HEK293 (cell line): Measurements from ENCODE around the gene ESRRA.
A peak's percentile ranks its signal among the peaks of the same experiment; 100 is the strongest.

Experiments
- CTCF ChIA-PET: fragments of 350-600 bp; formaldehyde crosslinking; extraction: SDS; loops from one replicate; lab custom pipeline; 2021; ENCODE audit warnings: antibody characterized with exemption; lab: Yijun Ruan, JAX
- POLR2A ChIA-PET: fragments of 300-600 bp; formaldehyde crosslinking; extraction: SDS; loops from one replicate; lab custom pipeline; 2020; ENCODE audit warnings: antibody characterized with exemption, inconsistent platforms; lab: Yijun Ruan, JAX
- H3K27ac ChIP-seq: fragments of 200-500 bp; sonication (Bioruptor generic); 2 replicates; pipeline ENCODE4 v1.5.1; 2014; ENCODE audit warnings: low read depth, low read length, control low read depth, inconsistent platforms; ENCODE audit errors: extremely low read depth
- H3K36me3 ChIP-seq, 2 experiments: fragments of 200-500 bp in 1 of 2; sonication (Bioruptor generic) in 1 of 2; 1 replicate in 1 of 2; 2 replicates in 1 of 2; pipeline ENCODE4 v1.5.1; 2014 to 2017; ENCODE audit warnings: inconsistent platforms in 2 of 2, low read length in 2 of 2; ENCODE audit not compliant: control insufficient read depth in 2 of 2, insufficient read depth in 1 of 2
- H3K4me1 ChIP-seq: fragments of 200-500 bp; sonication (Bioruptor generic); 2 replicates; pipeline ENCODE4 v1.5.1; 2014; ENCODE audit warnings: mild to moderate bottlenecking, low read length, inconsistent platforms; ENCODE audit not compliant: control insufficient read depth, insufficient read depth
- H3K4me3 ChIP-seq: 2 replicates; pipeline ENCODE4 v1.5.1; 2011; ENCODE audit warnings: low read depth, mild to moderate bottlenecking, control low read depth, low read length, moderate library complexity
- H3K9me3 ChIP-seq: fragments of 200-500 bp; sonication (Bioruptor generic); 2 replicates; pipeline ENCODE4 v1.5.1; 2014; ENCODE audit warnings: low read depth, low read length, inconsistent platforms; ENCODE audit not compliant: control insufficient read depth, insufficient read depth
- EGR2 ChIP-seq: fragments of 450-650 bp; formaldehyde crosslinking; IDR thresholded peaks from 2 replicates; pipeline ENCODE4 v1.5.1; 2016; ENCODE audit warnings: low read depth, missing biosample characterization, missing genetic modification characterization
- FEZF1 ChIP-seq: fragments of 450-650 bp; formaldehyde crosslinking; IDR thresholded peaks from 2 replicates; pipeline ENCODE4 v1.5.1; 2016; ENCODE audit warnings: missing biosample characterization, missing genetic modification characterization
- GLI2 ChIP-seq: fragments of 450-650 bp; formaldehyde crosslinking; IDR thresholded peaks from 2 replicates; pipeline ENCODE4; 2017; ENCODE audit warnings: missing biosample characterization, missing genetic modification characterization, low read depth, borderline replicate concordance
- KLF10 ChIP-seq: fragments of 450-650 bp; IDR thresholded peaks from 2 replicates; pipeline ENCODE4 v1.5.1; 2018; ENCODE audit warnings: missing biosample characterization, mild to moderate bottlenecking, missing genetic modification characterization
- KLF8 ChIP-seq: fragments of 450-650 bp; formaldehyde crosslinking; IDR thresholded peaks from 2 replicates; pipeline ENCODE4 v1.5.1; 2016; ENCODE audit warnings: missing biosample characterization, missing genetic modification characterization
- KLF9 ChIP-seq: fragments of 450-650 bp; formaldehyde crosslinking; IDR thresholded peaks from 2 replicates; pipeline ENCODE4 v1.5.1; 2016; ENCODE audit warnings: missing biosample characterization, missing genetic modification characterization, low read depth
- PATZ1 ChIP-seq: fragments of 450-650 bp; formaldehyde crosslinking; IDR thresholded peaks from 2 replicates; pipeline ENCODE4 v1.5.1; 2016; ENCODE audit warnings: missing biosample characterization, missing genetic modification characterization
- SP2 ChIP-seq: fragments of 450-650 bp; formaldehyde crosslinking; IDR thresholded peaks from 2 replicates; pipeline ENCODE4 v1.5.1; 2016; ENCODE audit warnings: missing biosample characterization, missing genetic modification characterization
- SP3 ChIP-seq: fragments of 450-650 bp; formaldehyde crosslinking; IDR thresholded peaks from 2 replicates; pipeline ENCODE4 v1.5.1; 2016; ENCODE audit warnings: missing biosample characterization, missing genetic modification characterization
- ZBTB10 ChIP-seq: fragments of 450-650 bp; formaldehyde crosslinking; IDR thresholded peaks from 2 replicates; pipeline ENCODE4 v1.5.1; 2016; ENCODE audit warnings: missing biosample characterization, missing genetic modification characterization
- ZBTB26 ChIP-seq: fragments of 450-650 bp; formaldehyde crosslinking; optimal IDR thresholded peaks from 2 replicates; pipeline ENCODE3; 2016; ENCODE audit warnings: missing biosample characterization, mild to moderate bottlenecking, missing genetic modification characterization
- ZFHX2 ChIP-seq: fragments of 450-650 bp; formaldehyde crosslinking; conservative IDR thresholded peaks from 2 replicates; pipeline ENCODE4 v1.5.1; 2016; ENCODE audit warnings: missing biosample characterization, missing genetic modification characterization
- ZFP37 ChIP-seq: fragments of 450-650 bp; formaldehyde crosslinking; IDR thresholded peaks from 2 replicates; pipeline ENCODE4 v1.5.1; 2016; ENCODE audit warnings: missing biosample characterization, missing genetic modification characterization
- ZFP69B ChIP-seq: fragments of 450-650 bp; formaldehyde crosslinking; IDR thresholded peaks from 2 replicates; pipeline ENCODE4 v1.5.1; 2016; ENCODE audit warnings: missing biosample characterization, missing genetic modification characterization
- ZNF148 ChIP-seq: fragments of 450-650 bp; formaldehyde crosslinking; IDR thresholded peaks from 2 replicates; pipeline ENCODE4 v1.5.0; 2017; ENCODE audit warnings: missing biosample characterization, missing genetic modification characterization, borderline replicate concordance
- ZNF335 ChIP-seq: fragments of 450-650 bp; formaldehyde crosslinking; conservative IDR thresholded peaks from 2 replicates; pipeline ENCODE4 v1.5.1; 2016; ENCODE audit warnings: missing biosample characterization, missing genetic modification characterization
- ZNF341 ChIP-seq: fragments of 450-650 bp; formaldehyde crosslinking; IDR thresholded peaks from 2 replicates; pipeline ENCODE4; 2016; ENCODE audit warnings: low read depth, missing biosample characterization, missing genetic modification characterization
- ZNF473 ChIP-seq: fragments of 450-650 bp; formaldehyde crosslinking; IDR thresholded peaks from 2 replicates; pipeline ENCODE4 v1.5.1; 2017; ENCODE audit warnings: missing biosample characterization, missing genetic modification characterization

ESRRA gene

GRCh38 chr11:64305075-64305690, at the start of gene ESRRA:
TSS of gene ESRRA (plus strand) at chr11:64305524. CDS start at chr11:64307180, 1,656 bp downstream.
- TF ChIP-seq ZNF335 (tag by site-specific recombination), result no peak
- TF ChIP-seq ZBTB26 (tag by site-specific recombination), result peak; percentile 53
- TF ChIP-seq EGR2, result peak; percentile 29; the same call in 1 of the 2 replicates
- TF ChIP-seq SP2 (tag by site-specific recombination), result peak; percentile 93
- TF ChIP-seq ZNF341 (tag by site-specific recombination), result peak; percentile 45
- TF ChIP-seq FEZF1, result peak; percentile 32; the same call in 1 of the 2 replicates
- TF ChIP-seq KLF8 (tag by site-specific recombination), result peak; percentile 56; the same call in 1 of the 2 replicates
- TF ChIP-seq ZFP37 (tag by site-specific recombination), result no peak
- TF ChIP-seq KLF10 (tag by site-specific recombination), result 0 out of 2 replicates have a peak, but pooled peaks have one; percentile 31
- TF ChIP-seq PATZ1 (tag by site-specific recombination), result 0 out of 2 replicates have a peak, but pooled peaks have one; percentile 24
- TF ChIP-seq KLF9 (tag by site-specific recombination), result peak; percentile 85
- TF ChIP-seq ZNF148 (tag by site-specific recombination), result no peak
- TF ChIP-seq ZNF473 (tag by site-specific recombination), result no peak
- TF ChIP-seq SP3 (tag by site-specific recombination), result peak; percentile 84
- peak; percentile 44; the same call in 1 of the 2 replicates for TF ChIP-seq ZFP69B (tag by site-specific recombination)
- TF ChIP-seq ZBTB10, result no peak
- TF ChIP-seq GLI2 (tag by site-specific recombination), result no peak
- peak; percentile 65 for TF ChIP-seq ZFHX2
- CTCF ChIA-PET, result interaction anchor here (0.6 to 5.8 kb wide), 33 partner anchors 8 to 1782 kb away, joined by 3 to 81 read pairs (median 5); partner anchors contain the start of genes BAD, FERMT3, PLCB3 and PPP1R14B
- H3K27ac ChIP-seq, result peak within 1 kb of the TSS; percentile 70
- H3K9me3 ChIP-seq, result no peaks in the 10 kb centered on the region
- peaks cover 0 to 5% of the 10 kb centered on the region in 2 experiments; a peak in 1 of 3 replicates for H3K36me3 ChIP-seq
- no peaks in the 10 kb centered on the region for H3K4me1 ChIP-seq
- peak within 1 kb of the TSS; percentile 62 for H3K4me3 ChIP-seq
- POLR2A ChIA-PET, result interaction anchor here (0.6 to 3.6 kb wide), 14 partner anchors 12 to 1193 kb away, joined by 3 to 43 read pairs (median 5); partner anchors contain the start of genes BAD, FKBP2, GPR137 and NUDT22
